WTC11 (cell line): Measurements from ENCODE around the gene FHIP1B. TPM values are rescaled to one million over a fixed set of nuclear protein-coding genes. Genes with fewer than 3 reads are reported as not detected.

Experiments used
- ATAC-seq: fragments of 200-7000 bp; cut with Tn5 transposase; 2 replicates; pipeline ENCODE4 v1.10.0; 2021; ENCODE audit warnings: mild to moderate bottlenecking, moderate library complexity
- CTCF ChIA-PET: fragments of 300-600 bp; sonication (Branson Sonifier 250); formaldehyde crosslinking; loops from one replicate; lab custom pipeline; 2021; ENCODE audit warnings: antibody characterized with exemption; lab: Charles Lee
- POLR2A ChIA-PET: fragments of 350-600 bp; sonication (Branson Sonifier 250); formaldehyde crosslinking; loops from one replicate; lab custom pipeline; 2021; ENCODE audit warnings: antibody characterized with exemption; lab: Charles Lee
- DNase-seq: peaks from one replicate; pipeline ENCODE4 v3.0.0; 2021; ENCODE audit warnings: low spot score
- H3K27ac Mint-ChIP-seq: 2 replicates; pipeline ENCODE4 v1.8.0; 2021; ENCODE audit warnings: mixed read lengths
- H3K27me3 Mint-ChIP-seq: 2 replicates; pipeline ENCODE4 v1.8.0; 2021; ENCODE audit warnings: low read depth, mild to moderate bottlenecking, moderate library complexity, mixed read lengths
- H3K36me3 Mint-ChIP-seq: 2 replicates; pipeline ENCODE4 v1.8.0; 2021; ENCODE audit warnings: mixed read lengths
- H3K4me1 Mint-ChIP-seq: 2 replicates; pipeline ENCODE4 v1.8.0; 2022; ENCODE audit warnings: mixed read lengths
- H3K4me3 Mint-ChIP-seq: 2 replicates; pipeline ENCODE4 v1.8.0; 2021; ENCODE audit warnings: mild to moderate bottlenecking, moderate library complexity, mixed read lengths
- H3K9me3 Mint-ChIP-seq: 2 replicates; pipeline ENCODE4 v1.8.0; 2021; ENCODE audit warnings: mixed read lengths
- ATF3 ChIP-seq: sonication (generic); formaldehyde crosslinking; conservative IDR thresholded peaks from 2 replicates; pipeline ENCODE4 v1.8.1; 2022; ENCODE audit warnings: mild to moderate bottlenecking, missing genetic modification reagents
- CREM ChIP-seq: sonication (generic); formaldehyde crosslinking; IDR thresholded peaks from 2 replicates; pipeline ENCODE4 v1.8.1; 2022; ENCODE audit warnings: mild to moderate bottlenecking, missing genetic modification reagents, moderate library complexity
- E2F1 ChIP-seq: sonication (generic); formaldehyde crosslinking; IDR thresholded peaks from 2 replicates; pipeline ENCODE4 v1.8.0; 2022; ENCODE audit warnings: mild to moderate bottlenecking, missing genetic modification reagents
- ELF4 ChIP-seq: sonication (generic); formaldehyde crosslinking; IDR thresholded peaks from 2 replicates; pipeline ENCODE4 v1.8.1; 2022; ENCODE audit warnings: low read depth, mild to moderate bottlenecking, moderate library complexity, missing genetic modification reagents
- ERG ChIP-seq: fragments of 250-450 bp; sonication (Bioruptor Pico); IDR thresholded peaks from 2 replicates; pipeline ENCODE4 v1.8.0; 2021; ENCODE audit warnings: mild to moderate bottlenecking
- ESRRA ChIP-seq: sonication (generic); formaldehyde crosslinking; IDR thresholded peaks from 2 replicates; pipeline ENCODE4 v1.8.1; 2022; ENCODE audit warnings: mild to moderate bottlenecking, missing genetic modification reagents, borderline replicate concordance
- FOXP1 ChIP-seq: sonication (generic); formaldehyde crosslinking; IDR thresholded peaks from 2 replicates; pipeline ENCODE4 v1.8.0; 2022; ENCODE audit warnings: missing genetic modification reagents, mild to moderate bottlenecking, moderate library complexity, borderline replicate concordance
- FOXP4 ChIP-seq: sonication (generic); formaldehyde crosslinking; IDR thresholded peaks from 2 replicates; pipeline ENCODE4 v1.8.0; 2022; ENCODE audit warnings: mild to moderate bottlenecking, missing genetic modification reagents
- HMGXB4 ChIP-seq: sonication (generic); formaldehyde crosslinking; IDR thresholded peaks from 2 replicates; pipeline ENCODE4 v1.8.1; 2023; ENCODE audit warnings: mild to moderate bottlenecking, moderate library complexity, missing genetic modification reagents
- NFE2L1 ChIP-seq: sonication (generic); formaldehyde crosslinking; IDR thresholded peaks from 2 replicates; pipeline ENCODE4 v1.8.1; 2023; ENCODE audit warnings: missing genetic modification reagents
- RORB ChIP-seq: fragments of 250-450 bp; sonication (Bioruptor Pico); IDR thresholded peaks from 2 replicates; pipeline ENCODE4 v1.9.0; 2021; ENCODE audit warnings: mild to moderate bottlenecking
- USF1 ChIP-seq: sonication (generic); formaldehyde crosslinking; IDR thresholded peaks from 2 replicates; pipeline ENCODE4 v1.8.0; 2022; ENCODE audit warnings: mild to moderate bottlenecking, missing genetic modification reagents
- ZNF425 ChIP-seq: fragments of 250-450 bp; sonication (Bioruptor Pico); conservative IDR thresholded peaks from 2 replicates; pipeline ENCODE4 v1.9.0; 2021; ENCODE audit warnings: mild to moderate bottlenecking
- ZSCAN18 ChIP-seq: fragments of 250-450 bp; sonication (Bioruptor Pico); IDR thresholded peaks from 2 replicates; pipeline ENCODE4 v2.1.2; 2022; ENCODE audit warnings: mild to moderate bottlenecking, moderate library complexity
- total RNA-seq: library from RNA; stranded (reverse); gene quantifications from 3 replicates; pipeline ENCODE4 v1.2.3, GENCODE V29; 2021

The FHIP1B gene
- total RNA-seq, 1 experiment from 2014 or later, result 24.8 TPM

GRCh38 chr11:6200975-6201374 lies 33.5 kb downstream of the FHIP1B start:
- Mint-ChIP-seq H3K4me1 (peaks cover 9% of the 10 kb centered on the region), H3K27ac (no peak overlapping the region), H3K36me3 (no peaks in the 10 kb centered on the region), H3K9me3 (no peaks in the 10 kb centered on the region), H3K27me3 (no peaks in the 10 kb centered on the region), H3K4me3 (no peak overlapping the region)
- TF ChIP-seq E2F1, result no peak
- no peak for TF ChIP-seq HMGXB4 (CRISPR knock-in tag)
- TF ChIP-seq FOXP1 (CRISPR knock-in tag), result no peak
- no peak for TF ChIP-seq ELF4
- no peak for TF ChIP-seq ZNF425 (CRISPR knock-in tag)
- no peak for TF ChIP-seq CREM (CRISPR knock-in tag)
- no peak for TF ChIP-seq USF1 (CRISPR knock-in tag)
- no peak for TF ChIP-seq NFE2L1 (CRISPR knock-in tag)
- TF ChIP-seq FOXP4 (CRISPR knock-in tag), result no peak
- no peak for TF ChIP-seq RORB (CRISPR knock-in tag)
- no peak for TF ChIP-seq ZSCAN18 (CRISPR knock-in tag)
- TF ChIP-seq ERG (CRISPR knock-in tag), result no peak
- no peak for TF ChIP-seq ATF3
- no peak for TF ChIP-seq ESRRA (CRISPR knock-in tag)
- POLR2A ChIA-PET, result no interaction called here
- DNase-seq, result no peak
- ATAC-seq, result no peak
- CTCF ChIA-PET, result interaction anchor here (0.9 to 1.2 kb wide), 5 partner anchors 28 to 209 kb away, joined by 3 to 4 read pairs (median 3); no protein-coding TSS in a partner anchor
